Ammon's horn (tissue), 1 donor: ENCODE results near the gene GALNT18.
A peak's percentile ranks its signal among the peaks of the same experiment; 100 is the strongest.
"Not testable (repeated sequence)": the region's sequence is repeated elsewhere in the genome, so short reads cannot be mapped to it uniquely, and the experiment has no call there.

Experiments used
- DNase-seq: peaks from one replicate; pipeline ENCODE4 v3.0.0-alpha.2; 2016; ENCODE audit warnings: low spot score

Gene GALNT18

DNA sequence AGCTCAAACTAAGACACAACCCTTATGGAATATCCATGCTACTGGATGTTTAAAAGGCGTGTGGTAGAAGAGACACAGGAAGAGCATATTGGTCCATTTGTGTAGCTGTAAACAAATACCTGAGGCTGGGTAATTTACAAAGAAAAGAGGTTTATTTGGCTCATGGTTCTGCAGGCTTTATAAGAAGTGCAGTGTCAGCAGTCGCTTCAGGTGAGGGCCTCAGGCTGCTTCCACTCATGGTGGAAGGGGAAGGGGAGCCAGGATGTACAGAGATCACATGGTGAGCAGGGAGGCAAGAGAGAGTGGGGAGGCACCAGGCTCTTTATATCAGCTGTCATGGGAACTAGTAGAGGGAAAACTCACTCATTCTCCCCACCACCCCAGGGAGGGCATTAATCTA lies 237.0 kb downstream of the GALNT18 start:
- no peak for DNase-seq

GRCh38 chr11:11383995-11384394 lies 237.8 kb downstream of the GALNT18 start:
- no peak for DNase-seq

GRCh38 chr11:11382858-11383532 lies 238.8 kb downstream of the GALNT18 start:
- DNase-seq: no peak

- DNase-seq: no peak
These were observed 240.2 kb downstream of the GALNT18 start for GRCh38 chr11:11381471-11382105.

- DNase-seq: no peak
These were observed 240.9 kb downstream of the GALNT18 start for GRCh38 chr11:11380883-11381282.

- no peak for DNase-seq
These were observed 241.5 kb downstream of the GALNT18 start for GRCh38 chr11:11380340-11380739.

DNA sequence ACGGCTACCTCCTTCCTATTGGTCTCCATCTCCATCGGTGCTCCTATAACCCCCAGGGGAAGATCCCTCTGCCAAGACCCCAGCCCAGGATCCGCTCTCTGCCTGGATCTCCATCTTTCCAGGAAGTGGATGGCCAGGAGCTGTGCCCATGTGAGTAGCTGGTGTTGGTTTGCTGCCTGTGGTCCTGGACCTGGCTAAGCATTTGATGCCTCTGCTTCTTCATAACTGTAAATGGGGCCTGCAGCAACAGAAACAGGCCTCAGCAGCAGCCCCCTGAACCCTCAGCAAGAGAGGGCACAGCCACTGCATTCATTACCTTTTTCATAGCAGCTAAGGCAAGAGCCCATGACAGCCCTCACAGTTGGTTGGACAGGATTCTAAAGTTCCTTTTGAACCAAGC lies 242.1 kb downstream of the GALNT18 start:
- DNase-seq: no peak

DNA sequence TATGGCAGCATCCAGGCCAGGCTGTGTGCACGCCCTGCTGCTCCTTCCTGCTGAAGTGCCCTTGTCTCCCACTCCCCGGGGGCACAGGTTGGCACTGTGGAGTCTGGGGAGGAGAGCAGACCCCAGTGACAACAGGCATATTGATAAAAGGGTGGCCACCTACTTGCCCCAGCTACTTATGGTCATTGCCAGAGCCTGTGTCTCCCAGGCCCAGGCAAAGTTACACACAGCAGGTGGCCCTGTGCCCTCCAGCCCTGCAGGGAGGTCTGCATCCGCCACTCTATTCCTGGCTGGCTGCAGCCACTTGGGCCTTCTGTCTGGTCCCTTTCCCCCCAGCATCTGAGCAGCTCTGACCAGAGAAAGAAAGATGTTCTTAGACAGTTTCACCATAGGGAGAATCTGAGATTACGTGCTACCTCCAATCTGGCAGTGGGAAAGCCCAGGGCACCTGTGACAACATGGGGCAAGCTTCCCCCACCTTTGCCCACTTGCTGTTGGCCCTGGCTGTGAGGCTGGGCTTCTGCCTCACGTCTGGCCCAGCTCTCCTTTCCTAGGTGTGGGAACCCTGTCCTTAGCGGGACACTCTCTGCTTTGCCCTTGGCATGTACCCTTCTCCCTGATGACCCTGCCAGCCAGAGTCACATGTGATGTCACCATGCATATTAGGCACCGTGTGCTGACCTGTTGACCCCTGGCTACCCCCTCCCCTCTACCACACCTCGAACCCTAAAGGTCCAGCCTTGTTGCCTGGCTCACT lies 243.4 kb downstream of the GALNT18 start:
- DNase-seq: no peak

GRCh38 chr11:11374358-11375148 lies 247.3 kb downstream of the GALNT18 start:
- DNase-seq: no peak

- no peak for DNase-seq
These were observed 247.9 kb downstream of the GALNT18 start for GRCh38 chr11:11373934-11374333.

DNA sequence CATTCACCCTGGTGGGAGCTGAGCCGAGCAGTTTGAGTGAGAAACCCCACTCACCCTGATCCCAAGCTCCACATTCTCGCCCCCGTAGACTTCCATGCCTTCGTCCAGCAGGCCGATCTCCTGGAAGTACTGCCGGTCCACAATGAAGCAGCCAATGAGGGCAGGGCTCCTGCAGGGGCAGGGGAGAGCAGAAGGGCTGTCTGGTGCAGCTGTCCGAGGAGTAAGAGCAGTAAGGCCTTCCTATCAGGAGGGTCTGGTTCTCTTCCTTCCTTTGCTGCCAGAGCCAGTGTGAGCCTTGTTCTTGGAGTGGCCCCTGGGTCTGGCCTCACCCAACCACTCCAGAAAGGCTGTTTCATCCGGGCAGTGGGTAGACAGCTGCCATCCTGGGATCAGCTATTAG lies 249.3 kb downstream of the GALNT18 start:
- no peak for DNase-seq

GRCh38 chr11:11370962-11371303 lies 250.9 kb downstream of the GALNT18 start:
- no peak for DNase-seq

DNA sequence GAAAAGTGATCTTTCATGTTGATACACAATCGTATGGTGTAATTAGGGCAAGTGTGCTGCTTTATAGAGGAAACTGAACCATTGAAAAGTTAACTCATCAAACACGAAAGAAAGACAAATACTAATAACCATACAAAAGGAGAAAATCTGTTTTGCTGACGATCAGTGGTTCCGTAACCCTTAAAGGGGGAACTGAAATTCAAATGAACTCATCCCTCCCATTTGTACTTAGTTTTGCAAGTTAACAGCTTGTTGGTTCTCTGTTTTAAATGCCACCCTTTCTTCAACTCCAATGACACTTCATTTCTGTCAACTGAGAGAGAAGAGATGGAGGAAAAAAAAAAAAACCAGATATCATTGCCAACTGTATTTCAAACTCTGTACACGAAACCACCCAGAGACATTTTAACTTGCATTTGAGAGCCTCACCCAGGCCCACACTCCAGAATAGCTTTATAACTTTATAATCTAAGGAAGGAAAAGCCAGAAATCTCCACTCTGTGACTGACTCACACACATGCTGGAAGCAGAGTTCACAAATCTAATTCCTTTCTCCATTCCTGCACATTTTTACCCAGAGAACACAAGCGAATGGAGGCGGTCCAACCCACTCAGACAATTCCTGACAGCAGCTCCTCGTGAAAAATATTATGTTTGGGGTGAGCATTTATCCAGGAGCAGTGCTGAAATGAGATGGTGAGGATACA lies 251.4 kb downstream of the GALNT18 start:
- peak; percentile 56 for DNase-seq

- DNase-seq: no peak
These were observed 255.0 kb downstream of the GALNT18 start for GRCh38 chr11:11366793-11367192.

- DNase-seq: no peak
These were observed 258.1 kb downstream of the GALNT18 start for GRCh38 chr11:11363674-11364073.

- no peak for DNase-seq
These were observed 262.2 kb downstream of the GALNT18 start for GRCh38 chr11:11359611-11360010.

DNA sequence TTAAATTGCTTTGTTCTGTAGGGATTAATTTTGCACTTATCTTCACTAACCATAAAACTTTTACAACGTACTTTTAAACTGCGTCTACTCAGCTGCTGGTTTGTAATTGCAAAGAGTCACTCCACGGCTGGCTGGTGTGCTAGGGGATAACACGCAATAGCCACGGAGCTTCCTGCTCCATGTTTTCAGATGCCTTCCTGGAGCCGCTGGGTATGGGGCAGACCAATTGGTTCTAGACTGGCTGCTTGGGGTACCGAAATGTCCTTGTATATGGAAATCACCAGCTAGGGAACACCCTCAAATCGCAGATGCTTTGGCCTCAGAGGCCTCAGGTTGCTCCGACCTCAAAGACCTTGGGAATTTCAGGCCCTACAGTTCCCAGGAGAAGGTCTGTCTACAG lies 265.0 kb downstream of the GALNT18 start:
- DNase-seq: no peak

GRCh38 chr11:11352878-11353277 lies 268.9 kb downstream of the GALNT18 start, which contains the start of gene CSNK2A3:
Gene CSNK2A3, minus strand, starts transcription at chr11:11353250. Its CDS starts 131 bp downstream, at chr11:11353119.
- not testable (repeated sequence) for DNase-seq

GRCh38 chr11:11351851-11352250 lies 270.0 kb downstream of the GALNT18 start:
- not testable (repeated sequence) for DNase-seq

- DNase-seq: no peak
These were observed 270.7 kb downstream of the GALNT18 start for GRCh38 chr11:11351042-11351586.

DNA sequence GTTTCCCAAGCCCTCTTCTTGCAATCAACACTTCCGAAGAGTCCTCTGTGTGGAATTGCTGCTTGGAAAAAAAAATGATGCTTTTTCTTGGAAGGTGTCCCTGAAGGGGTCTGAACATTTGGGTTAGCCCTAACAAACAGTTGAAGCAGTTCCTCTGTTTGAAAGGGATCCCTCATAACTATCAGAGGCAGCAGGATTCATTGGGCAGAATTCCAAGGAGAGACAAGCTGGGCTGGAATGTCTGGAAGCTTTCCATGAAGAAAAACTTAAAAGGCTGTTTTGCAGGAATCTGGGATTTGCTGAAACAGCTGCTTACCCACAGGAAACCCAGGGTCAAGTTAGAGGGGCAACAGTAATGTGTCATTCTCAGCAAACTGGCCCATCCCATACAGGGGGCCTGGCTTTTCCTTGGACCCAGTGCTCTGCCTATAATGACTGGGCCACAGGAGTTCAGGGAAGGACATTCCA lies 271.9 kb downstream of the GALNT18 start:
- no peak for DNase-seq
